Astrocyte of the cerebellum (primary cell): ENCODE results near the gene PLEKHG7.
"Not testable (repeated sequence)": the region's sequence is repeated elsewhere in the genome, so short reads cannot be mapped to it uniquely, and the experiment has no call there.

Source experiments
- DNase-seq: peaks from one replicate; pipeline ENCODE4 v3.0.0-alpha.2; 2011; ENCODE audit warnings: low read depth
- H3K4me3 ChIP-seq: 2 replicates; pipeline ENCODE4 v1.5.1; 2011; ENCODE audit warnings: mild to moderate bottlenecking, low read depth, low read length, moderate library complexity
- in situ Hi-C: cut with HindIII; loops from 2 replicates; pipeline ENCODE4 v1.10.0; 2017; ENCODE audit warnings: low sequenced_read_pairs
- TF ChIP-seq, protein P1 (sequence below): IDR thresholded peaks from 2 replicates; pipeline ENCODE4 v1.5.1; 2012; ENCODE audit warnings: low read length, low read depth, moderate library complexity, mild to moderate bottlenecking; ENCODE audit errors: missing control alignments

Gene PLEKHG7

DNA sequence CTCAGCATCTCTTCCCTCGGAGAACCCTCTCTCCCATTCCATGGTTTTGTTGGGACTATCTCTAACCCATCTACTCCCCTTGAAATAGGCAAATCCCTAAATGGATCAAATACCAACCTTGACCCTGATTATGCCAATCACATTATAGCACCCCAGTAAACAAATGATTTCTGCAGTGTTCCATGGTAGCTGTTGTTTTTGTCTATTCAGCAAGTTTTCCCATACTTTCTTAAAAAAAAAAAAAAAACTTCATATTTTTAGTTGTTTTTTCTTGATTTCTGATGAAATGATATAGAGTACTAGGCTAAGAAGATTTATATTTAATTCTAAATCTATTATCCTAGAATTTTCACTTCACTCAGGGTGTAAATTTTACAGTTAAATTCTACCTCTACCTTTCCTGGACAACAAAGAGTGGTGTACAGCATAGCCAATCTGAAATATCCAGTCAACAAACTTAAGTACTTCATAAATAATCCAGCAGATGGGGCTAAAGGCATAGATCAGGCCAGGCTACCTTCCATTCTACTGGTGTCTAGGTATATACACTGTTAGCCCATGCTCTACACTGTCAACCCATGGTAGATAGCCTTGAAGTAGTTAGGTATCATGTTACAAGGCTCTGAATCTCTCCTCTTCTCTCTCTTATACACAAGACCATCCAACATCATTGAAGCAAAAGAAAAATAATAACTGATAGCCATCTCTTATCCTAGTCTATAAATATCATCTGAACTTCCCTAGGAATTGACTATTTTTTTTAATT, 82.2 kb downstream of the PLEKHG7 start:
- in situ Hi-C loops: loop anchor here (25.0 kb wide), 1 partner anchor 627 kb away; no protein-coding TSS in a partner anchor
- TF ChIP-seq, protein P1, sequence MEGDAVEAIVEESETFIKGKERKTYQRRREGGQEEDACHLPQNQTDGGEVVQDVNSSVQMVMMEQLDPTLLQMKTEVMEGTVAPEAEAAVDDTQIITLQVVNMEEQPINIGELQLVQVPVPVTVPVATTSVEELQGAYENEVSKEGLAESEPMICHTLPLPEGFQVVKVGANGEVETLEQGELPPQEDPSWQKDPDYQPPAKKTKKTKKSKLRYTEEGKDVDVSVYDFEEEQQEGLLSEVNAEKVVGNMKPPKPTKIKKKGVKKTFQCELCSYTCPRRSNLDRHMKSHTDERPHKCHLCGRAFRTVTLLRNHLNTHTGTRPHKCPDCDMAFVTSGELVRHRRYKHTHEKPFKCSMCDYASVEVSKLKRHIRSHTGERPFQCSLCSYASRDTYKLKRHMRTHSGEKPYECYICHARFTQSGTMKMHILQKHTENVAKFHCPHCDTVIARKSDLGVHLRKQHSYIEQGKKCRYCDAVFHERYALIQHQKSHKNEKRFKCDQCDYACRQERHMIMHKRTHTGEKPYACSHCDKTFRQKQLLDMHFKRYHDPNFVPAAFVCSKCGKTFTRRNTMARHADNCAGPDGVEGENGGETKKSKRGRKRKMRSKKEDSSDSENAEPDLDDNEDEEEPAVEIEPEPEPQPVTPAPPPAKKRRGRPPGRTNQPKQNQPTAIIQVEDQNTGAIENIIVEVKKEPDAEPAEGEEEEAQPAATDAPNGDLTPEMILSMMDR: peak; percentile 49
- H3K4me3 ChIP-seq: no peak overlapping the region
- peak; percentile 77 for DNase-seq

DNA sequence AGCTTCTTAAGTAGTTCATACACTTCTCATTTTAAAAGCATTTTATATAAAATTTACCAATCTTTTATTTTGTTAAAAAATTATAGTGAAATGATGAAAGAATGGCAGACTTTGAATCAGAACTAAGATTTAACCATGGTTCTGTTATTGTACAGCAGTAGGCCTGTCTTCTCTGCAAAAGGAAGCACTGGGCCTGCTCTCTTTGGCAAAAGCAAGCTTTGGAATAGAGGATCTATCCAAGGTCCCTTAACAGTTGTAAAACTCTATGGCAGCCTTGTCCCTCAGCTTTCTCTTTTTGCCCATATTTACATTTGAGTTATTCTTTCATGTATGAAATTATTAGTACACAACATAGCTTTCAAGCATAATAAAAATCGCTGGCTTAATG, 82.8 kb downstream of the PLEKHG7 start:
- in situ Hi-C loops: loop anchor here (25.0 kb wide), 1 partner anchor 627 kb away; no protein-coding TSS in a partner anchor
- H3K4me3 ChIP-seq: no peak overlapping the region
- no peak for DNase-seq
- TF ChIP-seq, protein P1: no peak

- TF ChIP-seq, protein P1: no peak
- no peak for DNase-seq
- in situ Hi-C loops: loop anchor here (25.0 kb wide), 1 partner anchor 626 kb away; no protein-coding TSS in a partner anchor
- no peak overlapping the region for H3K4me3 ChIP-seq
Measured at GRCh38 chr12:92786045-92786444, 83.3 kb downstream of the PLEKHG7 start.

- in situ Hi-C loops: loop anchor here (25.0 kb wide), 1 partner anchor 618 kb away; no protein-coding TSS in a partner anchor
- H3K4me3 ChIP-seq, DNase-seq: not testable (repeated sequence)
Measured at GRCh38 chr12:92794356-92794755, 91.6 kb downstream of the PLEKHG7 start.

DNA sequence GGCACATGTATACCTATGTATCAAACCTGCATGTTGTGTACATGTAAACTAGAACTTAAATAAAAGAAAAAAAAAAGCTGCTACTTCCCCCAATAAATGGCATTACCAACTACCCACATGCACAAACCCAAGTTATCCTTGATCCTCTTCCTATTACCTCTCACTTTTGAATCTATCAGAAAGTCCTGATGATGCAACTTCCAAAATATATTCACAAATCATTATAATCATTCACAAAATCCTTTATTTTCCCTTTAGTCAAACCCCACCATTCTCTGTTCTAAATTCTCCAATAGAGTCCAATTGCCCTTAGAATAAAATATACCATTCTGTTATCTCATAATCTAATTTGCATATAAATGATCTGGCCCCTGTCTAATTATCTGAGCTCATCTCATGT, 92.0 kb downstream of the PLEKHG7 start:
- TF ChIP-seq, protein P1: no peak
- in situ Hi-C loops: loop anchor here (25.0 kb wide), 1 partner anchor 617 kb away; no protein-coding TSS in a partner anchor
- DNase-seq: no peak
- no peak overlapping the region for H3K4me3 ChIP-seq

GRCh38 chr12:92796650-92797049, 93.9 kb downstream of the PLEKHG7 start:
- no peak for DNase-seq
- TF ChIP-seq, protein P1: no peak
- in situ Hi-C loops: loop anchor here (25.0 kb wide), 1 partner anchor 616 kb away; no protein-coding TSS in a partner anchor
- H3K4me3 ChIP-seq: no peak overlapping the region

DNA sequence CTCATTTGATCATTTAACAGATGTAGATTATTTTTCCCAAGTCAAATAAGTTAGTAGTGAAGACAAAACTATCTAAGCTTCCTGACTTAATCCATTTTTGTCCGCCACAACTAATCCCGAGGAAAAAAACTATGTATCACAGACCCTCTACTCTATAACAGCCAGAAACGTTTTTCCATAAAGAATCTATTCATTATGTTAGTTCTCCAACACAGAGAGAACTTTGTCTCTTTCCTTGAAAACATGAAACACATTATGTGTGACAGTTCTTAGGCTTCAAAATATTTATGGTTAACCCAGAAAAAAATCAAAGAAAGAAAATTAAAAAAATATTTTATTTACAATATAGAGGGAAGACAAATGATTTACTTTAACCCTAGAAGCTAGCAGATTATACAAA, 100.1 kb downstream of the PLEKHG7 start:
- in situ Hi-C loops: no loop called here
- DNase-seq: no peak
- no peak overlapping the region for H3K4me3 ChIP-seq
- TF ChIP-seq, protein P1: no peak
